ENCODE data around the gene EPHB1.

Gene EPHB1

GRCh38 chr3:134852893-134853351 is 57.9 kb downstream of the EPHB1 start:
- no peak for DNase-seq

GRCh38 chr3:134854254-134854653 is 59.2 kb downstream of the EPHB1 start:
- no peak for DNase-seq

DNA sequence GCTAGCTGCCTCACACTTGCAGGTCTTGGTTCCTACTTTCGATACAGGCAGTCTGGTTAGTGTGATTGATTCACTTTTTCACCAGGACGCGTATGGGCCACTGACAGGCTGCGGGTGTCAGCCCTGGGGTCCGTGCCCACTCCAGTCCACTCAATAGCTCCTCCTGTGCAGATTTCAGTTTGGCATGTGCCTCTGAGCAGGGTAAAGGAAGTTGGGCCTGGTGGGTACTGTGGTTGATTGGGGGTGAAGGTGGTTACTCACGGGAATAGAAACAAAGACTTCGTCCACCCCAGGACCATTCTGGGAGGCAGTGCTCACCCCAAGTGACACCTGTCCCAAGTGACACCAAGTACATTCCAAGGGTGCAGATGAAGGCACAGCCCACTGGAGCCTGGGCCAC is 62.3 kb downstream of the EPHB1 start:
- DNase-seq, result no peak

DNA sequence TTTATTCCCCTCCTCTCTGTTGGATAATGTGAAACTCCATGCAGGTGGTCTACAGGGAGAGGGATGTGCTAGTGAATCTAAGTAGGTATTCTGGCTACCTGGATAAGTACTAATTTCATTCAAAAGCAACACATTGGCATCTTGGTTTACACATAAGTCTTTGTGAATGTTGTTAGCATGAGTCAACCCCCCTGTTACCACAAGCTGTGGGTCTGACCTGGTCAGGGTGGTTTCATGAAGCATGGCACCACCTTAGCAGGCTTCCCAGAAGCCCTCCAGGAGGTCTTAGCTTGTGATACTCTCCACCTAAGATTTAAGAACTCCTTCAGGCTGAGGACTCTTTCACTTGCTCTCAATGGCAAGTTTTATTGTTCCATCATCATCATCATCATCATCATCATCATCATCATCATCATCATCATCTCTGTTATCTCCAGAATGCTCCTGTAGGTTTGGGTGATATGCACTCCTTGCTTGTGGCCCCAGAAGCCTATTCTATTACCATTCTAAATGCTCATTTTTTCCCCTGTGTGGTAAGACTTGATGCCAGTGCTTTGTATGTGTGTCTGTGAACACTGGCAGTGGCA is 62.8 kb downstream of the EPHB1 start:
- DNase-seq, result no peak

DNA sequence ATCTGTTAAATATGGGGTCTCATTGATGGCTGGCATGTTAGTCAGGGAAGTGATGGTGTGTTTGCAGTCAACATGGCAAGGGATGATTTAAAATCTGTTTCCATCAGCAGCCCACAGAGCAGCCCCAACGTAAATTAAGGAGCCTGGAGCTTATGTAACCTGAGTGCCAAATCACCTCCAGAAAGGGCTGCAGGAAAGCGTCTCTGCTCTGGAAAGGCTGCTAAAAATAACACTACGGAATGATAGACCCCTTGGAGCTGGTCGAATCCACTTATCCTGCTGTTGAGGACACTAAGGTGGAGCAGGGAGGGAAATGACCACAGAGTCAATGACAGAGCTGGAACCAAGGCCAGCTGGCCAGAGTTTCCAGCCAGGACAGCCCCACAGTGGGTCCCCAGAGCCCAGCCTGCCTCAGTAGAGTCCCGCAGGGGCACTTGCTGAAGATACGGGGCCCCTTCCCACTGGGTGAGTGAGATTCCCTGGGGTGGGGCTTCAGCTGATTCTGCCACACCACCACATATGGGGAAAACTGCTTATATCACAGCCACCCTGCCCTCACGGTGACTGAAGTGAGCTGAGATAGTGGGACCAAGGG is 63.5 kb downstream of the EPHB1 start:
- DNase-seq, result no peak

GRCh38 chr3:134859341-134859740 is 64.3 kb downstream of the EPHB1 start:
- no peak for DNase-seq

- no peak for DNase-seq
Measured at GRCh38 chr3:134860141-134860540, 65.1 kb downstream of the EPHB1 start.

- DNase-seq, result no peak
Measured at GRCh38 chr3:134863915-134864314, 68.9 kb downstream of the EPHB1 start.

- DNase-seq, result no peak
Measured at GRCh38 chr3:134864636-134865035, 69.6 kb downstream of the EPHB1 start.

- DNase-seq, result no peak
Measured at GRCh38 chr3:134867277-134867676, 72.2 kb downstream of the EPHB1 start.

GRCh38 chr3:134869153-134869726 is 74.2 kb downstream of the EPHB1 start:
- no peak for DNase-seq

GRCh38 chr3:134871818-134872217 is 76.8 kb downstream of the EPHB1 start:
- no peak for DNase-seq

GRCh38 chr3:134872440-134873388 is 77.7 kb downstream of the EPHB1 start:
- DNase-seq, result no peak

DNA sequence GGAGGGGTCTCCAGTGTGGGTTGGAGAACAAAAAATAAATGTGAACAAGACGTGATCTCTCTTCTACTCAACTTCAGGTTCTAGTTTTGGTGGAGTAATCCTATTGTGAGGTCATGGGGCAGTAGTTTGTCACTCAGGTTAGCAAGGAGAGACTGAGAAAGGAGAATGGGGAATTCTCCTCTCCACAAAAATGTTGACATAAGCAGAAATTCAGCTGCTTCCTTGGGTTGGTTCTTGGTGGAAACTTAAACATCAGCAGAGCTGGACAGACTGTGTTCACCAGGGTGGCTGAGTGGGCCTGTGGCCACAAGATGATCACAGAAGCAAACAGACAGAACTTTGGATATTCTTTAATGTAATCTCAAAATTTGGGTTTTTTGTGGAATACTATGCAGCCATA is 78.7 kb downstream of the EPHB1 start:
- DNase-seq, result no peak

GRCh38 chr3:134874737-134875413 is 79.8 kb downstream of the EPHB1 start:
- DNase-seq, result no peak

- no peak for DNase-seq
Measured at GRCh38 chr3:134876836-134877235, 81.8 kb downstream of the EPHB1 start.

GRCh38 chr3:134877788-134878187 is 82.7 kb downstream of the EPHB1 start:
- no peak for DNase-seq

- no peak for DNase-seq
Measured at GRCh38 chr3:134879990-134880389, 84.9 kb downstream of the EPHB1 start.

DNA sequence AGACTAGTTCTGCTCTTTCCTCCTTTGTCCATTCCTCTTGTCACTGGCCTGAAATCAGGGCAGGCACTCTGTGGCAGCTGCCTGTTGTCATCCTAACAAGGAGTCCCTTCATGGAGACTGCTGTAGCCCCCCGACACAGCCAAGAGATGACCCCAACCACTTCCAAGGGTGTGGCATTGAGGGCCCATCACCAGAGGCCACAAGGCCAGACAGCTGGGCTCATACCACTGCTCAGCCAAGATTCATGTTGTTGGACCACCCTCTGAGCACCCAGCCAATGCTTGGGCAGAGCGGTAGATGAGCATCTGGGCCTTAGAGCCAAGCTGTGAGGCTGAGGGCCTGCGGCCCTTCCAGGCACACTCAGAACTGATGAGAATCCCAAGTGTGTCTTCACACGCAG is 85.4 kb downstream of the EPHB1 start:
- DNase-seq, result no peak

- DNase-seq, result no peak
Measured at GRCh38 chr3:134881305-134881704, 86.2 kb downstream of the EPHB1 start.

GRCh38 chr3:134883697-134884385 is 88.8 kb downstream of the EPHB1 start:
- no peak for DNase-seq

All from CD4-positive, alpha-beta T cell treated with Interleukin-17A for 4 hours (primary cell).